ENCODE results near the gene ARSG.
A peak's percentile ranks its signal among the peaks of the same experiment; 100 is the strongest.
"Not testable (repeated sequence)": the region's sequence is repeated elsewhere in the genome, so short reads cannot be mapped to it uniquely, and the experiment has no call there.

ARSG gene

GRCh38 chr17:68328676-68329075 lies 37.4 kb downstream of the ARSG start:
- no peaks in the 10 kb centered on the region for H3K4me1 ChIP-seq (ENCODE audit: control insufficient read depth in 1 of 2, insufficient read depth in 1 of 2, low read depth in 1 of 2, low read length in 1 of 2)
- no peak overlapping the region for H3K4me3 ChIP-seq (ENCODE audit: low read depth in 1 of 2, low read length in 1 of 2)
- H3K36me3 ChIP-seq = no peaks in the 10 kb centered on the region
- peaks cover 12% of the 10 kb centered on the region for H3K9me3 ChIP-seq
- no peak overlapping the region for H3K27ac ChIP-seq
- H3K27me3 ChIP-seq = no peaks in the 10 kb centered on the region
- TF ChIP-seq CTCF (IDR thresholded peaks at IDR 0.05) = no peak

- Histone ChIP-seq H3K9me3 (peaks cover 12% of the 10 kb centered on the region), H3K27ac (no peak overlapping the region), H3K4me1 (ENCODE audit: control insufficient read depth in 1 of 2, insufficient read depth in 1 of 2, low read depth in 1 of 2, low read length in 1 of 2) (no peaks in the 10 kb centered on the region), H3K36me3 (no peaks in the 10 kb centered on the region), H3K27me3 (no peaks in the 10 kb centered on the region), H3K4me3 (ENCODE audit: low read depth in 1 of 2, low read length in 1 of 2) (no peak overlapping the region)
- no peak for TF ChIP-seq CTCF (IDR thresholded peaks at IDR 0.05)
Observed at GRCh38 chr17:68329331-68329730, 38.0 kb downstream of the ARSG start.

GRCh38 chr17:68331932-68332331 lies 40.6 kb downstream of the ARSG start:
- not testable (repeated sequence) for H3K4me1 ChIP-seq (ENCODE audit: control insufficient read depth in 1 of 2, insufficient read depth in 1 of 2, low read depth in 1 of 2, low read length in 1 of 2); H3K4me3 ChIP-seq (ENCODE audit: low read depth in 1 of 2, low read length in 1 of 2); H3K27ac ChIP-seq; H3K27me3 ChIP-seq; H3K36me3 ChIP-seq
- H3K9me3 ChIP-seq = peaks cover 12% of the 10 kb centered on the region

- Histone ChIP-seq H3K4me3 (ENCODE audit: low read depth in 1 of 2, low read length in 1 of 2) (no peak overlapping the region), H3K4me1 (ENCODE audit: control insufficient read depth in 1 of 2, insufficient read depth in 1 of 2, low read depth in 1 of 2, low read length in 1 of 2) (no peaks in the 10 kb centered on the region), H3K9me3 (peaks cover 12% of the 10 kb centered on the region), H3K27me3 (no peaks in the 10 kb centered on the region), H3K27ac (no peak overlapping the region), H3K36me3 (no peaks in the 10 kb centered on the region)
- TF ChIP-seq CTCF (IDR thresholded peaks at IDR 0.05) = no peak
Observed at GRCh38 chr17:68334393-68334792, 43.1 kb downstream of the ARSG start.

GRCh38 chr17:68341482-68341881 lies 50.2 kb downstream of the ARSG start:
- H3K4me1 ChIP-seq (ENCODE audit: control insufficient read depth in 1 of 2, insufficient read depth in 1 of 2, low read depth in 1 of 2, low read length in 1 of 2) = peaks cover 44% of the 10 kb centered on the region in 2 experiments
- no peak overlapping the region for H3K4me3 ChIP-seq (ENCODE audit: low read depth in 1 of 2, low read length in 1 of 2)
- no peak for TF ChIP-seq CTCF (IDR thresholded peaks at IDR 0.05)
- no peak overlapping the region for H3K27ac ChIP-seq
- H3K9me3 ChIP-seq = no peaks in the 10 kb centered on the region
- no peaks in the 10 kb centered on the region for H3K27me3 ChIP-seq
- H3K36me3 ChIP-seq = no peaks in the 10 kb centered on the region

GRCh38 chr17:68343976-68344375 lies 52.7 kb downstream of the ARSG start:
- Histone ChIP-seq H3K4me3 (ENCODE audit: low read depth in 1 of 2, low read length in 1 of 2) (peak overlapping the region in 1 of 2 experiments; percentile 52), H3K4me1 (ENCODE audit: control insufficient read depth in 1 of 2, insufficient read depth in 1 of 2, low read depth in 1 of 2, low read length in 1 of 2) (peaks cover 69% of the 10 kb centered on the region in 2 experiments), H3K36me3 (no peaks in the 10 kb centered on the region), H3K9me3 (no peaks in the 10 kb centered on the region), H3K27ac (peak overlapping the region; percentile 99), H3K27me3 (no peaks in the 10 kb centered on the region)
- TF ChIP-seq CTCF (IDR thresholded peaks at IDR 0.05) = no peak
